ENCODE measurements around the gene TUBGCP6.

DNA sequence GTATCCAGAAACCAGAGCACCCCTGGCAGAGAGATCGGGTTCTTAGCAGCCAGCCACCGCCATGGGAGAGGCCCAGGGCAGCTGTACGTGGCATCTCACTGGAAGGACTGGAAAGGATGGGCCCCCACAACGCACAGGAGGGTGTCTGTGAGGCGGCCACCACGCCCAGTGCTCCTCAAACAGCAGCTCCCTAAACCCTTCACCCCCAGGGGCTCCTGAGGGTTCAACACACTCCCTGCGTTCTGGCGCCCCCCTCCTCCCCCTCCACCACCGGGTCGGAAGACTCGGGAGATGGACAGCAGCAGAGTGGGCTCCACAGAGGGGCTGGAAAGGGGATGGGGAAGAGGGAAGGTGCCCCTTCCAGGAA, 15.6 kb upstream of the TUBGCP6 start:
- TF ChIP-seq GATA2 (IDR thresholded peaks at IDR 0.05; ENCODE audit: low read depth, low read length) (no peak), GATA3 (IDR thresholded peaks at IDR 0.05; ENCODE audit: low read depth, low read length) (no peak)
